Epithelial cell of esophagus (primary cell): ENCODE measurements around the gene PPP2R2B.

Experiments used
- DNase-seq: peaks from one replicate; pipeline ENCODE4 v3.0.0; 2010; ENCODE audit warnings: low read depth
- H3K4me3 ChIP-seq: 2 replicates; pipeline ENCODE4 v1.5.1; 2011; ENCODE audit warnings: mild to moderate bottlenecking, low read length, control low read depth
- CTCF ChIP-seq: IDR thresholded peaks from 2 replicates; pipeline ENCODE4 v1.5.1; 2011; ENCODE audit warnings: low read depth, mild to moderate bottlenecking, low read length, control low read depth, inconsistent platforms; ENCODE audit not compliant: insufficient read depth; ENCODE audit errors: missing control alignments

The PPP2R2B gene

GRCh38 chr5:146778795-146779194 is 99.8 kb downstream of the PPP2R2B start:
- H3K4me3 ChIP-seq = no peak overlapping the region
- DNase-seq = no peak
- TF ChIP-seq CTCF = no peak

- TF ChIP-seq CTCF = no peak
- H3K4me3 ChIP-seq = no peak overlapping the region
- DNase-seq = no peak
Measured at GRCh38 chr5:146778261-146778660, 100.3 kb downstream of the PPP2R2B start.

- no peak for TF ChIP-seq CTCF
- H3K4me3 ChIP-seq = no peak overlapping the region
- no peak for DNase-seq
Measured at GRCh38 chr5:146772881-146773466, 105.6 kb downstream of the PPP2R2B start.

GRCh38 chr5:146770980-146771379 is 107.6 kb downstream of the PPP2R2B start:
- TF ChIP-seq CTCF = no peak
- no peak for DNase-seq
- H3K4me3 ChIP-seq = no peak overlapping the region

- H3K4me3 ChIP-seq = no peak overlapping the region
- no peak for DNase-seq
- no peak for TF ChIP-seq CTCF
Measured at GRCh38 chr5:146770546-146770945, 108.0 kb downstream of the PPP2R2B start.

GRCh38 chr5:146767534-146767933 is 111.0 kb downstream of the PPP2R2B start:
- no peak for TF ChIP-seq CTCF

GRCh38 chr5:146766013-146766412 is 112.5 kb downstream of the PPP2R2B start:
- TF ChIP-seq CTCF = no peak
- H3K4me3 ChIP-seq = no peak overlapping the region
- DNase-seq = no peak

More at GRCh38 chr5:146767534-146767933, 111.0 kb downstream of the PPP2R2B start:
- no peak for DNase-seq
- no peak overlapping the region for H3K4me3 ChIP-seq
